Fibroblast of peridontal ligament (primary cell): ENCODE measurements around the gene IFNA17.
A peak's percentile ranks its signal among the peaks of the same experiment; 100 is the strongest.
"Not testable (repeated sequence)": the region's sequence is repeated elsewhere in the genome, so short reads cannot be mapped to it uniquely, and the experiment has no call there.

Experiments used
- DNase-seq: peaks from one replicate; pipeline ENCODE4 v3.0.0-alpha.2; 2010; ENCODE audit errors: extremely low read depth

The IFNA17 gene

DNA sequence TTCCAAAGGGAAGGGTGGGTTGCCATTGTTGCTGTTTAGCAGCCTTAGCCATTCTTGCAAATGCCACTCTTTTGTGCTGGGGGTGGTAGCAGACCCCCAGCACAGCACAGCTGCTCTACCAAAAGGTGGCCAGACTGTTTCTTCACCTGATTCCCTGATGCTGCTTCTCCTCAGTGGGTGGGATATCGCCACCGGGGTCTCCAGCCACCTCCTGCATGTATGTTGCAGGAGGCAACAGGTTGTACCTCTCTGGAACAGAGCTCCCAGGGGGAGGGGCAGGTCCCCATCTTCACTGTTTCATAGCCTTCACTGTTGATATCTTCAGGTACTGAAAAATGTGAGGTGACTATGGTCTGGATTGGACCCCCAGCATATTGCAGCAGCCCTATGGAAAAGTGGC lies 17.2 kb downstream of the IFNA17 start:
- not testable (repeated sequence) for DNase-seq

- no peak for DNase-seq
These were observed 17.7 kb downstream of the IFNA17 start for GRCh38 chr9:21210311-21210710.

DNA sequence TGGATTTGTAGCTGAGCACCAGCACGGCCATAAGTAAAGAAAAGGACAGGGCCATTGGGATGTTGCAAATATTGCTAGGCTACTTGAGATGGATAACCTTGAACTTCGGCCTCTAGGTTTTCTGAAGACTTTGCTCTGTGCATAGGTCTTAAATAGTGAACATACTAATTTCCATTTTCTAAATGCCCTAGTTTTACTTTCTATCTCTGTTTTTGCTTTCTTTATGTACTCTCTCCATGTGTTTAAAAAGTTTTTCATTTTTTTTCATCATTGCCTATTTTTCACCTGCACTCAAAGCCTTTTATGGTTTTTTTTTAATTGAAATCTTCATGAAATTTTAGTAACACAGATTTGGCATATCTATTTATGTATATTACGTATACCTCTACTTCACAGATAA lies 21.0 kb downstream of the IFNA17 start, which contains the start of gene IFNA10:
Gene IFNA10, minus strand, starts transcription at position 101 of the 400 bp plus-strand sequence. Its CDS starts 46 bp downstream, at position 55.
- DNase-seq, result not testable (repeated sequence)

GRCh38 chr9:21205204-21205603 lies 22.8 kb downstream of the IFNA17 start:
- DNase-seq, result no peak

GRCh38 chr9:21202105-21202504 lies 25.9 kb downstream of the IFNA17 start, which contains the start of gene IFNA7:
Gene IFNA7 (minus strand): TSS chr9:21202205. CDS start chr9:21202165, 40 bp downstream.
- DNase-seq, result not testable (repeated sequence)

- DNase-seq, result peak; percentile 25
These were observed 32.9 kb downstream of the IFNA17 start for GRCh38 chr9:21194867-21195776.

- DNase-seq, result not testable (repeated sequence)
These were observed 40.5 kb downstream of the IFNA17 start, which contains the start of gene IFNA4 for GRCh38 chr9:21187487-21187886. Gene IFNA4 (minus strand): TSS chr9:21187587. CDS start chr9:21187531, 56 bp downstream.

DNA sequence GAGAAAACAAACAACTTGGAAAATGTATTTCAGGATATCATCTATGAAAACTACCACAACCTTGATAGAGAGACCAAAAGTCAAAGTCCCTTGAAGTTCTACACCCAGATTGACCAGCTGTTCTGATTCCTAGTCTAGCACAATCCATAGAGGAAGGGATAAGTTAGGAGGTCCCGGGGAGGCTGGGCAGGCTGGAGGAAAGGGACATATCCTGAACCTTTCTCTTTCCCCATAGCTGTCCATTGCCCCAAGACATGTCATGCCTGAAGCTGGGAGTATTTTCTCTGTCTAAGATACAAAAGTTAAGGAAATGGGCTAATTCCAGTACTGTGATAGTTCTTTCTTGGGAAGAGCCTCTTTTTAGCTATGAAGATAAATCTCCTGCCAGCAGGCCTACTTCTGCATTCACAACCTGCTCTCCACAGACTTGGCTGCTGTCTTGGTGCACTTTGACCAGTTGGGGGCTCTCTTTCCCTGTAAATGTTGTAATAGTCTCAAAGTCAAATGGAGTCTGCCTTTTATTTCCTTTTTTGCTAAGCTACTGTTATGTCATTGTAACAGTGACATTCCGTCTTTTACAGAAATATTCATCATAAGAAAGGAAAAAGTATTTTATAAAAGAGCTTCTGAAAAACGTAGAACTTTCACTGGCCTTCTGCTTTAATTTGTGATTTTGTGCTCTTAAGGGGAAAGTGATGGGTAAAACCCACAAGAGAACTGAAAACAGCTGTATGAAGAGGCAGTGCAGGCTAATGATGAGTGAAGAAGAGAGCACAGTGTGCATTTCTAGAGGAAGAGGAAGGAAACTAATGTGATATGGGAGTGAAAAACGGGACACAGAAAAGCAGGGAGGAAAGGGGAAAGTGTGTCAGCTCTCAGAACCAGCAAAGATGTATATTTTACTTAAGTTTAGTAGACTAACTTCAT lies 44.9 kb downstream of the IFNA17 start:
- DNase-seq, result peak; percentile 2
